ENCODE measurements around the gene TM4SF5.
A peak's percentile ranks its signal among the peaks of the same experiment; 100 is the strongest.
"Not testable (repeated sequence)": the region's sequence is repeated elsewhere in the genome, so short reads cannot be mapped to it uniquely, and the experiment has no call there.

Gene TM4SF5

GRCh38 chr17:4790705-4791088, 19.0 kb downstream of the TM4SF5 start:
- no peak for DNase-seq

GRCh38 chr17:4795168-4795567, 23.5 kb downstream of the TM4SF5 start:
- no peak for DNase-seq

- no peak for DNase-seq
Measured at GRCh38 chr17:4796552-4796920, 24.9 kb downstream of the TM4SF5 start.

GRCh38 chr17:4800462-4801196, 28.9 kb downstream of the TM4SF5 start:
- DNase-seq = no peak

- no peak for DNase-seq
Measured at GRCh38 chr17:4802228-4802627, 30.5 kb downstream of the TM4SF5 start, which contains the start of gene C17orf114. TSS of gene C17orf114 (minus strand) at chr17:4802328.

- no peak for DNase-seq
Measured at GRCh38 chr17:4806456-4806776, 34.7 kb downstream of the TM4SF5 start.

- peak; percentile 85 for DNase-seq
Measured at GRCh38 chr17:4806777-4807604, 35.3 kb downstream of the TM4SF5 start, which contains the start of gene PLD2. TSS of gene PLD2 (plus strand) at chr17:4807152. CDS start at chr17:4807773, 621 bp downstream.

GRCh38 chr17:4807605-4808377, 36.1 kb downstream of the TM4SF5 start:
- no peak for DNase-seq

GRCh38 chr17:4808378-4808767, 36.7 kb downstream of the TM4SF5 start:
- no peak for DNase-seq

GRCh38 chr17:4810696-4811290, 39.1 kb downstream of the TM4SF5 start:
- no peak for DNase-seq

- DNase-seq = no peak
Measured at GRCh38 chr17:4811471-4811870, 39.8 kb downstream of the TM4SF5 start.

- no peak for DNase-seq
Measured at GRCh38 chr17:4812690-4813089, 41.0 kb downstream of the TM4SF5 start.

- no peak for DNase-seq
Measured at GRCh38 chr17:4815043-4815675, 43.5 kb downstream of the TM4SF5 start.

GRCh38 chr17:4816826-4817225, 45.1 kb downstream of the TM4SF5 start:
- no peak for DNase-seq

- no peak for DNase-seq
Measured at GRCh38 chr17:4818276-4818675, 46.6 kb downstream of the TM4SF5 start.

GRCh38 chr17:4822835-4823234, 51.1 kb downstream of the TM4SF5 start:
- no peak for DNase-seq

- DNase-seq = no peak
Measured at GRCh38 chr17:4823373-4824089, 51.8 kb downstream of the TM4SF5 start.

GRCh38 chr17:4827399-4827798, 55.7 kb downstream of the TM4SF5 start:
- no peak for DNase-seq

- not testable (repeated sequence) for DNase-seq
Measured at GRCh38 chr17:4832829-4833177, 61.1 kb downstream of the TM4SF5 start.
